Breast epithelium (tissue), 4 donors: ENCODE data around the gene XCR1. TPM values are rescaled to one million over a fixed set of nuclear protein-coding genes. Genes with fewer than 3 reads are reported as not detected.

Experiments
- DNase-seq, 2 donors: peaks; one replicate each; pipeline ENCODE4 v3.0.0-alpha.2; 2019; ENCODE audit warnings: low spot score in 2 of 2
- H3K27ac ChIP-seq, 2 donors: fragments of 200-600 bp; sonication (generic) in 1 of 2; one replicate each; pipeline ENCODE4 v1.5.1; 2016 to 2019; ENCODE audit warnings: mild to moderate bottlenecking in 1 of 2
- H3K27me3 ChIP-seq, 2 donors: fragments of 200-600 bp; sonication (generic) in 1 of 2; one replicate each; pipeline versions ENCODE4 v1.5.1 to v1.6.0; 2017 to 2019; ENCODE audit warnings: control low read depth in 1 of 2, mild to moderate bottlenecking in 1 of 2
- H3K36me3 ChIP-seq: fragments of 200-600 bp; one replicate; pipeline ENCODE4 v1.5.1; 2019
- H3K4me1 ChIP-seq, 2 donors: fragments of 200-600 bp; sonication (generic); one replicate each; pipeline ENCODE4 v1.5.1; 2016 to 2019; ENCODE audit warnings: control low read depth in 1 of 2
- H3K4me3 ChIP-seq, 3 donors: fragments of 200-600 bp; sonication (generic); 1 replicate in 2 of 3; 2 replicates in 1 of 3; pipeline ENCODE4 v1.5.1; 2016 to 2019; ENCODE audit warnings: mild to moderate bottlenecking in 3 of 3, moderate library complexity in 2 of 3
- H3K9me3 ChIP-seq, 2 donors: fragments of 200-600 bp; sonication (generic) in 1 of 2; one replicate each; pipeline ENCODE4 v1.5.1; 2016 to 2019; ENCODE audit warnings: control low read depth in 1 of 2
- CTCF ChIP-seq, 3 donors: fragments of 450-650 bp; IDR thresholded peaks; one replicate each; pipeline ENCODE4 v1.5.1; 2016 to 2017; ENCODE audit warnings: antibody characterized with exemption in 3 of 3, mild to moderate bottlenecking in 3 of 3, moderate library complexity in 3 of 3
- POLR2A ChIP-seq: fragments of 450-650 bp; IDR thresholded peaks from one replicate; pipeline ENCODE4 v1.6.1; 2016; ENCODE audit warnings: antibody characterized with exemption, mild to moderate bottlenecking, moderate library complexity
- POLR2AphosphoS5 ChIP-seq, 3 donors: sonication (generic); formaldehyde crosslinking; IDR thresholded peaks; one replicate each; pipeline ENCODE4 v1.6.1; 2017; ENCODE audit warnings: antibody characterized with exemption in 3 of 3
- intact Hi-C: fragments of 100-400 bp; cut with DNase I; formaldehyde crosslinking; loops from one replicate; pipeline ENCODE4 v1.15.1; 2023; ENCODE audit warnings: low total_unique reads
- total RNA-seq, 3 donors: library from RNA; depleted of rRNA; stranded (reverse); fragments of >200 nt; gene quantifications; one replicate each; pipeline ENCODE4 v1.1.0, GENCODE V29; 2016

Gene XCR1
- total RNA-seq, 3 donors from 2014 or later, result under 0.01 TPM

DNA sequence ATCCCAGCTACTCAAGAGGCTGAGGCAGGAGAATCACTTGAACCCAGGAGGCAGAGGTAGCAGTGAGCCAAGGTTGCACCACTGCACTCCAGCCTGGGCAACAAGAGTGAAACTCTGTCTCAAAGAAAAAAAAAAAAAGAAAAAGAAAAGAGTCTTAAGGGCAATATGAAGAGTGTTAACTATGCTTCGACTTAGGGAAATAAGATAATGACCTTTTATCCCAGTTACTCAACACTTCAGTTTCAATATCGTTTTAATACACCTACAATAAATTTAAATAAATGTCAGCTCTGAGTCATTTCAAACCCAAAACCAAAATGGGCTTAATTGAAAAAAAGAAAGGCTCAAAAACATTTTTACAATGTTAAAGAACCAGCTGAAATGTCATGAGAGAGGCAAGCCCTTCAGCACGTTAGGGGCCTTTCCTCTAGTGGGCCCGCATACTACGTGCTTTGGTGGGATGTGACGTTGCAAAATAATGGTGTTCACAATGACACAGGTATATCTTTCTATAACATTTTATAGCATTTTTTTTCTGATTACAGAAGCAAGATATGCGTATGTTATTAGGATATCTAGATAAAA lies 47.0 kb downstream of the XCR1 start:
- DNase-seq, result no peak
- Histone ChIP-seq H3K36me3 (no peaks in the 10 kb centered on the region), H3K9me3 (no peaks in the 10 kb centered on the region), H3K27me3 (no peaks in the 10 kb centered on the region), H3K27ac (no peak overlapping the region), H3K4me3 (no peak overlapping the region), H3K4me1 (peaks cover 4 to 17% of the 10 kb centered on the region in 2 donors)
- intact Hi-C loops, result no loop called here
- TF ChIP-seq POLR2A (no peak), CTCF (IDR thresholded peaks at IDR 0.05) (no peak), POLR2AphosphoS5 (IDR thresholded peaks at IDR 0.05) (no peak)

GRCh38 chr3:45979378-45979777 lies 47.9 kb downstream of the XCR1 start:
- intact Hi-C loops, result no loop called here
- Histone ChIP-seq H3K36me3 (no peaks in the 10 kb centered on the region), H3K4me3 (no peak overlapping the region), H3K27ac (peak overlapping the region; percentile 13 to 52), H3K4me1 (peaks cover 4 to 7% of the 10 kb centered on the region in 2 donors), H3K9me3 (no peaks in the 10 kb centered on the region), H3K27me3 (no peaks in the 10 kb centered on the region)
- TF ChIP-seq POLR2AphosphoS5 (IDR thresholded peaks at IDR 0.05) (no peak), CTCF (IDR thresholded peaks at IDR 0.05) (no peak), POLR2A (no peak)
- no peak for DNase-seq

GRCh38 chr3:45978006-45978761 lies 49.1 kb downstream of the XCR1 start:
- Histone ChIP-seq H3K27me3 (no peaks in the 10 kb centered on the region), H3K27ac (peak overlapping the region in 1 of 2 donors; percentile 51), H3K9me3 (no peaks in the 10 kb centered on the region), H3K36me3 (no peaks in the 10 kb centered on the region), H3K4me3 (no peak overlapping the region), H3K4me1 (no peaks in the 10 kb centered on the region)
- intact Hi-C loops, result no loop called here
- no peak for TF ChIP-seq CTCF (IDR thresholded peaks at IDR 0.05)
- TF ChIP-seq POLR2AphosphoS5 (IDR thresholded peaks at IDR 0.05), result no peak
- TF ChIP-seq POLR2A, result no peak
- DNase-seq, result peak; percentile 78 to 81

GRCh38 chr3:45976191-45977091 lies 50.8 kb downstream of the XCR1 start:
- Histone ChIP-seq H3K4me1 (no peaks in the 10 kb centered on the region), H3K27ac (peak overlapping the region; percentile 6 to 46), H3K9me3 (no peaks in the 10 kb centered on the region), H3K36me3 (no peaks in the 10 kb centered on the region), H3K27me3 (no peaks in the 10 kb centered on the region), H3K4me3 (no peak overlapping the region)
- TF ChIP-seq POLR2A (no peak), POLR2AphosphoS5 (IDR thresholded peaks at IDR 0.05) (no peak), CTCF (IDR thresholded peaks at IDR 0.05) (no peak)
- DNase-seq, result no peak
- intact Hi-C loops, result no loop called here
